Measurements from ENCODE around the gene GRID2.
"Not testable (repeated sequence)": the region's sequence is repeated elsewhere in the genome, so short reads cannot be mapped to it uniquely, and the experiment has no call there.

GRID2 gene

GRCh38 chr4:93529692-93530372, 1226.1 kb downstream of the GRID2 start:
- no peak for DNase-seq (ENCODE audit: low read depth)

GRCh38 chr4:93532234-93532633, 1228.5 kb downstream of the GRID2 start:
- DNase-seq (ENCODE audit: low read depth): no peak

GRCh38 chr4:93540562-93540961, 1236.8 kb downstream of the GRID2 start:
- no peak for DNase-seq (ENCODE audit: low read depth)

GRCh38 chr4:93561842-93562241, 1258.1 kb downstream of the GRID2 start:
- no peak for DNase-seq (ENCODE audit: low read depth)

- no peak for DNase-seq (ENCODE audit: low read depth)
Measured at GRCh38 chr4:93568758-93569157, 1265.0 kb downstream of the GRID2 start.

DNA sequence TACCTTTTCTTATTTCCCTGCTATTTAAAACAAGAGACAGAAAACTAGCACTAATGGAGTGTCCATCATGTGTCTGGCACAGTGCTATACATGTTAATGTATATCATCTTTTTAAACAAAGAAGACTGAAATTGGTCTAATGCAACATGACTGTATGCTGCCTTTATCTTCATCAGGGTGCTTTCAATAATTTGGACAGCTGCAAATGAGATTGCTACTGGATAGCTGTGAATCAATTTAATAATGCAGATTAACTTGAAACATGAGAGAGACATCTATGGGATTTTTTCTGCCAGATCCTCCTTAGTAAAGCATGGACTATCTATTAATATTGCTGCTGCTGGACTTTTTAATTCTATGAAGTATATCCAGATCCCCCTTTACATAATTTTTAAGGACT, 1269.5 kb downstream of the GRID2 start:
- no peak for DNase-seq (ENCODE audit: low read depth)

DNA sequence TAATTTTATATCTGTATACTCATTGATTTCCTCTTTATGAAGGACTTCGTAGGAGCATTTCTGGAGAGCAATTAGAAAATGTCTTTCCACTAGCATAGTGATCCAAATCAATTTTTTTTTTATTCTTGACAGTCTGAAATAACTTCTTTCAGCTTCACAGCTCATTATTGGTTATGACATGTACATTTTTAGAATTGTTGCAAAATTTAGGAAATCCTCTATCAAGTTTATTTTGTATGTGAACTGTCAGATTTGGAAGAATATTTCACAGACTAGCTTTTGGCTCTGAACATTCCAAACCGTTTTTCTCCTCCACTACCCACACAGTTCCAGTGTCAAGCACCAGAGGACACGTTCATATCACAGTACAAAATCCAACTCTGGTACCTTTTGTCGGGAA, 1275.2 kb downstream of the GRID2 start:
- DNase-seq (ENCODE audit: low read depth): no peak

DNA sequence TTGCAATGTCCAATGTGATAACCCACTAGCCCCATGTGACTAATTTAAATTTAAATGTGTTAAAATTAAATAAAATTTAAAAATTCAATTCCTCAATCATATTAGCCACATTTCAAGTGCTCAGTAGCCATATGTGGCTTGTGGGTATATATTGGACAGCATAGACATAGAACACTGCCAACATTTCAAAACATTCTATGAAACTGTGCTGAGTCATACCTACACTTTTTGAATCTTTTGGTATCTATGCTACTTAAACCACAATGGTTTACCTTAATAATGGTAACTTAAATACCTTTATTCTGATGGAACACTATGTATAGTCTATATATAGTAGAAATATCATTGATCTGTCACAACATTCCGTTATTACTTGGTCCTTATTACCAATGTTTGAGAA, 1301.4 kb downstream of the GRID2 start:
- DNase-seq (ENCODE audit: low read depth): no peak

DNA sequence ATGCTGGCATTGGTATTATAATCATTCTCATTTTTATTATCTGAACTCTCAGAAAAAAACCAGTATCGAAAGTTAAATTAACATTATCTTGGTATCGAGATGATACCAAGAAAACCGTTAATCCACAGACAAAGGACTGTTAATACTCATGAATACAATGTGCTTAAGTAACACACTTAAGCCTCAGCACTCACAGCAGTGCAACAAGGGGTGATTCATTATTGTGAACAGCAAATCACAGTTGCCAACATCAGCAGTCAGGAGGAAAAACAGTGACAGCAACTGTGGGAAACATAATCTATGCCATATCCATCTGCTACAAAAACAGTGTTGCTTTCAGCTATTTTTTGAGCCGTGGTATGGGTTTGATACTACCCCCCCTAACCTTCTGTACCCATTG, 1313.8 kb downstream of the GRID2 start:
- DNase-seq (ENCODE audit: low read depth): no peak

- DNase-seq (ENCODE audit: low read depth): no peak
Measured at GRCh38 chr4:93633721-93634120, 1330.0 kb downstream of the GRID2 start.

DNA sequence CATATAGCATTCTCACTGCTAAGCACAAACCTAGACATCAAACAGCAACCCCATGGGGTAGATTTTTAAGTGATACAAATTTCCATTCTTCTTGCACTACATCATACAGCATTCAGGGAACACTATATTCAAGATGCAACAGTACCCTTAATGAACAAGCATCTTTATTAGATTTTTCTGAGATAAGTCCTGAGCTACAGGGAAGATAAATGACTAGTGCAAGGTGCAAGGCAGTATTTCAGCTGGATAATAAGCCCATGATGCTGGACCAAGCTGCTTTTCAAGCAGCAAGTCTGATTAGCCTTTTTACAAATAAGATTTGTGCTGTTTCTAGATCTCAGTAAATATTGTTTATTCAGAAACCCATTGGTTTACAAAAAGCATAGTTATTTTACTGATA, 1332.2 kb downstream of the GRID2 start:
- DNase-seq (ENCODE audit: low read depth): no peak

- DNase-seq (ENCODE audit: low read depth): no peak
Measured at GRCh38 chr4:93645120-93645519, 1341.4 kb downstream of the GRID2 start.

GRCh38 chr4:93646233-93646930, 1342.6 kb downstream of the GRID2 start:
- no peak for DNase-seq (ENCODE audit: low read depth)

- no peak for DNase-seq (ENCODE audit: low read depth)
Measured at GRCh38 chr4:93648258-93648657, 1344.5 kb downstream of the GRID2 start.

DNA sequence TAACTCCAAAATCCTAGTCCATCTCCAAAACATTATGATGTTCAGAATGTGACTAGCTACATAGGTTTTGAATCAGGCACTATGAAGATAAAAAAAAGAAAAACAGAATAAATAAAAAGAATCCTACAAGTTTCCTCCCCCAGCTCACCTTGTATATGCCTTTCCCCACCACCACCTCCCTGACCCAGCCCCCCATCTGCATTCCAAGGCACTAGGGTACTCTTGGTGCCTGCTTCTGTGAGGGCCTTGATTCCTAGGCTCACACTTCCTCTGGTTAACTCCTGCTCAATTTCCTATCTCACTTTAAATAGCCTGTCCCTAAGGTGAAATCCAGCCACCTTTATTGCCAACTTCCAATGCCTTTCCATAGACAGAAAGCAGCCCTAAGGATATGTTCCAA, 1346.1 kb downstream of the GRID2 start:
- no peak for DNase-seq (ENCODE audit: low read depth)

DNA sequence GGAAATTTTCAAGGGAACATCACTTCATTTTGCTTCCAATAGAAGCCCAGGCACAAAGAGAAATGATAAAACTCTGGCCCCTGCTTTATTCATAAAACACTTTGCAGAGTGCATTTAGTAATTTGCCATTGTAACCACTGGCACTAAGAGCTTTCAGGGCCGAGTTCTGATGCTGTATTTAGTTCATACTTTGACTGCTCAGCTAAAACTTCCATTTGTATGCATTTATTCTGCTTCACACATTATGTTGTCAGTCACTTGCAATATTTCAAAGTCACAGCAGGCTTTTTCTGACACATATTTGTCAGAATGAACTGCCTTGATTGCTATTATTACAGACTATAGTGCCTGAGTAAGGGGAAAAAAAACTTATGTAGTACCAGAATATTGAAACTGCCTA, 1350.4 kb downstream of the GRID2 start:
- no peak for DNase-seq (ENCODE audit: low read depth)

- DNase-seq (ENCODE audit: low read depth): no peak
Measured at GRCh38 chr4:93657527-93657926, 1353.8 kb downstream of the GRID2 start.

DNA sequence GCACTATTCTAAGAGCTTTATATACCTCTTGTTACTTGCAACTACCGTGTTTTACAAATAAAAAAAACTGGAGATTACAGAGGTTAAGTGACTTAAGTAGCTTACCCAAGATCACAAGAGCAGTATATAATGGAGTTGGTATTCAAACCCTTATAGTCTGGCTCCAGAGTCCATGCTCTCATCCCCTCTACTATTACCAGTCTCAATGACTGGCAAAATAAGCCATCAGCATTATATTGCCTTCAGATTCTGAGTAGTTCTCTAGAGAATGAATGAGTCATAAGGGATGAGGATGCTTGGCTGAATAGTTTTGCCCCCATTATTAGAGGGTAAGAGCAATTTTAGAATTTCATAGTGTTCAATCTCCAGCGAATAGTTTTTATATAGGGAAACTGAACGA, 1354.7 kb downstream of the GRID2 start:
- DNase-seq (ENCODE audit: low read depth): no peak

DNA sequence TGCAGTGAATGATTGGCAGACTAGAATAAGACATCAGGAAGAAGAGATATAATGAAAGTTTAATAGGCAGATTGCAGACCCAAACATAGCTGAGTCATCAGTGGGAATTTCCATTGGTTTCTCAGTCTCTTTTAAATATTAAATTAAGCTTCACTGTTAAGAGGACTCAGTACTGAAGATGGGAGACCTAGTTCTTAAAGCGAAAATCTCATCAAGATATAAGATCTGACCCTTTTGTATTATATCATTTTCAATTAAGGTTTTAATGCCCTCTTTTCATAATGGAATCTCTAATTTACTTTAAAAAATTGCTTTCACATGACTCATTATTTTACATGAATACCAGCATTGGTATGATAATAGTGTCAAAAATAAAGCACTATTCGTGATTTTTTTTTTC, 1355.9 kb downstream of the GRID2 start:
- DNase-seq (ENCODE audit: low read depth): no peak

GRCh38 chr4:93660036-93660435, 1356.3 kb downstream of the GRID2 start:
- no peak for DNase-seq (ENCODE audit: low read depth)

DNA sequence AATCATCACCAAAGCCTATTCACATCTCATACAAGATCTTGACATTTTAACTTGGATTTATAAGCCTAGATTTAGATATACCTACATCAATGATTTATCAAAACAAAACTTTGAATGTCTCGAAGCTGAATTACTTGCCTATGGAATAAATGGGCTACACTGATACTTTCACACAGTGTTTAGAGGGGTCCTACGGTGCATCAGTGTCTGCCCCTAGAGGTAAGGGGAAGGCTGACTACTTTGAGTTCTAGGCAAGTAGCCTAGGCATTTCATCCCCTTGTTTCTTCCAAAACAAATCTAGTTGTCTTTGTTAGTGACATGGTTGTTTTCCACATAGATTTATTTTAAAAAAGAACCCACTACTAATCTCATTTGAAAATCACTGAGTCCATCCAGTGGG, 1366.7 kb downstream of the GRID2 start:
- no peak for DNase-seq (ENCODE audit: low read depth)

GRCh38 chr4:93671093-93671492, 1367.3 kb downstream of the GRID2 start:
- DNase-seq (ENCODE audit: low read depth): no peak

- not testable (repeated sequence) for DNase-seq (ENCODE audit: low read depth)
Measured at GRCh38 chr4:93676937-93677336, 1373.2 kb downstream of the GRID2 start.

DNA sequence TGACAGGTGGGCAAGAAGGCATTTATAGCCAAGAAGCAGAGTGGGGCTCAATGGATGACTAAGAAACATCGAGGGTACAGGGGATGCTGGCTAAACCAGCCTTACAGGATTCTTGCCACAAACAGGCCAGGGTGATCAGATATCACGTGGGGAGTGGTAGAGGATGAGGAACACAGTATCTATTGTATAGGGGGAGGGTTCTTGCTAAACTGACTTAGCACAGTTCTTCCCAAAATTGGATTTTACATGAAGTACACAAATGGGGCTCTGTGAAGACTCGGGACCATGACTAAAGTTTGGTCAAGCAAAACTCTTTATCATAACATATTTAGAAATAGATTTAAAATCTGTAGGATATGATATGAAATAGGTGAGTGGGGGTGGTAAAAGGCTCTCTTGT, 1380.8 kb downstream of the GRID2 start:
- DNase-seq (ENCODE audit: low read depth): no peak
